Thyroid gland (tissue), 4 donors: ENCODE measurements around the gene KCNA4. TPM values are rescaled to one million over a fixed set of nuclear protein-coding genes. Genes with fewer than 3 reads are reported as not detected.

ENCODE experiments used
- DNase-seq, 2 donors: peaks; one replicate each; pipeline ENCODE4 v3.0.0-alpha.2; 2019
- H3K27ac ChIP-seq, 3 donors: fragments of 200-600 bp; sonication (generic); 1 replicate in 2 of 3; 2 replicates in 1 of 3; pipeline ENCODE4 v1.5.1; 2016 to 2019; ENCODE audit warnings: mild to moderate bottlenecking in 1 of 3, moderate library complexity in 1 of 3
- H3K27me3 ChIP-seq: fragments of 200-600 bp; sonication (generic); one replicate; pipeline ENCODE4 v1.5.1; 2019
- H3K36me3 ChIP-seq, 2 donors: fragments of 200-600 bp; sonication (generic); one replicate each; pipeline ENCODE4 v1.5.1; 2016 to 2019
- H3K4me1 ChIP-seq, 2 donors: fragments of 200-600 bp; sonication (generic); one replicate each; pipeline ENCODE4 v1.5.1; 2017 to 2019
- H3K4me3 ChIP-seq, 3 donors: fragments of 200-600 bp; sonication (generic); replicated peaks in 1 of 3; 1 replicate in 2 of 3; 2 replicates in 1 of 3; pipeline ENCODE4 v1.5.1; 2016; ENCODE audit warnings: mild to moderate bottlenecking in 1 of 3
- H3K9me3 ChIP-seq: fragments of 200-600 bp; sonication (generic); one replicate; pipeline ENCODE4 v1.5.1; 2017
- CTCF ChIP-seq, 6 experiments: fragments of 200-600 bp in 3 of 6; fragments of 450-650 bp in 3 of 6; sonication (generic) in 3 of 6; IDR thresholded peaks; one replicate each; pipeline ENCODE4 v1.5.1; 2016 to 2019; ENCODE audit warnings: antibody characterized with exemption in 6 of 6, mild to moderate bottlenecking in 2 of 6, inconsistent platforms in 1 of 6, moderate library complexity in 1 of 6
- POLR2A ChIP-seq, 2 donors: fragments of 450-650 bp; IDR thresholded peaks; one replicate each; pipeline ENCODE4 v1.6.1; 2017; ENCODE audit warnings: antibody characterized with exemption in 2 of 2, mild to moderate bottlenecking in 2 of 2, moderate library complexity in 1 of 2
- WGBS, 2 donors: methylation state at CpG; one replicate each; pipeline ENCODE4 v1.1.5; 2017; 5-methylcytosine and 5-hydroxymethylcytosine counted together
- intact Hi-C: fragments of 100-400 bp; cut with DNase I; formaldehyde crosslinking; loops from one replicate; pipeline ENCODE4 v1.15.1; 2023
- total RNA-seq, 4 donors: library from RNA; depleted of rRNA; stranded (reverse); fragments of >200 nt; gene quantifications; one replicate each; pipeline ENCODE4 v1.2.3, GENCODE V29; 2016

The KCNA4 gene
- total RNA-seq, 4 donors from 2014 or later: 0.20 TPM; not detected in 3

GRCh38 chr11:30015725-30016412, 961 bp downstream of the KCNA4 start:
- no peak overlapping the region for H3K27ac ChIP-seq
- H3K9me3 ChIP-seq: no peaks in the 10 kb centered on the region
- intact Hi-C loops: no loop called here
- TF ChIP-seq CTCF (IDR thresholded peaks at IDR 0.05): no peak
- no peak for TF ChIP-seq POLR2A (IDR thresholded peaks at IDR 0.05)
- no peak for DNase-seq
- 2 to 4% methylated on average over 30 to 32 of the region's 32 CpGs for WGBS, 2 donors
- H3K4me1 ChIP-seq: peaks cover 0 to 10% of the 10 kb centered on the region in 2 donors
- H3K36me3 ChIP-seq: no peaks in the 10 kb centered on the region
- H3K4me3 ChIP-seq: no peak overlapping the region
- H3K27me3 ChIP-seq: peaks cover 4% of the 10 kb centered on the region

GRCh38 chr11:30012346-30012745, 4.5 kb downstream of the KCNA4 start:
- intact Hi-C loops: no loop called here

GRCh38 chr11:30009060-30009459, 7.8 kb downstream of the KCNA4 start:
- no peak for DNase-seq
- Histone ChIP-seq H3K4me1 (no peaks in the 10 kb centered on the region), H3K27me3 (no peaks in the 10 kb centered on the region), H3K27ac (no peak overlapping the region), H3K4me3 (no peak overlapping the region), H3K36me3 (no peaks in the 10 kb centered on the region), H3K9me3 (no peaks in the 10 kb centered on the region)
- TF ChIP-seq POLR2A (IDR thresholded peaks at IDR 0.05) (no peak), CTCF (IDR thresholded peaks at IDR 0.05) (no peak)
- 89 to 92% methylated on average over 3 of the region's 3 CpGs for WGBS, 2 donors
- intact Hi-C loops: no loop called here

More at GRCh38 chr11:30012346-30012745, 4.5 kb downstream of the KCNA4 start:
- Histone ChIP-seq H3K27ac (no peak overlapping the region), H3K4me3 (no peak overlapping the region), H3K4me1 (peaks cover 0 to 8% of the 10 kb centered on the region in 2 donors), H3K36me3 (no peaks in the 10 kb centered on the region), H3K9me3 (no peaks in the 10 kb centered on the region), H3K27me3 (peaks cover 1% of the 10 kb centered on the region)
- 95% methylated on average over 15 of the region's 15 CpGs for WGBS, 2 donors
- no peak for DNase-seq
- TF ChIP-seq POLR2A (IDR thresholded peaks at IDR 0.05): no peak
- TF ChIP-seq CTCF (IDR thresholded peaks at IDR 0.05): no peak

GRCh38 chr11:30006876-30007275, 10.0 kb downstream of the KCNA4 start:
- DNase-seq: no peak
- no peaks in the 10 kb centered on the region for H3K9me3 ChIP-seq
- no peak overlapping the region for H3K27ac ChIP-seq
- no peak overlapping the region for H3K4me3 ChIP-seq
- TF ChIP-seq POLR2A (IDR thresholded peaks at IDR 0.05): no peak
- no peak for TF ChIP-seq CTCF (IDR thresholded peaks at IDR 0.05)
- H3K36me3 ChIP-seq: no peaks in the 10 kb centered on the region
- 81 to 83% methylated on average over 4 of the region's 4 CpGs for WGBS, 2 donors
- no peaks in the 10 kb centered on the region for H3K27me3 ChIP-seq
- H3K4me1 ChIP-seq: no peaks in the 10 kb centered on the region
- intact Hi-C loops: no loop called here

GRCh38 chr11:30002157-30002785, 14.6 kb downstream of the KCNA4 start:
- Histone ChIP-seq H3K4me1 (no peaks in the 10 kb centered on the region), H3K4me3 (no peak overlapping the region), H3K36me3 (no peaks in the 10 kb centered on the region), H3K9me3 (no peaks in the 10 kb centered on the region), H3K27ac (no peak overlapping the region), H3K27me3 (no peaks in the 10 kb centered on the region)
- intact Hi-C loops: no loop called here
- TF ChIP-seq CTCF (IDR thresholded peaks at IDR 0.05) (no peak), POLR2A (IDR thresholded peaks at IDR 0.05) (no peak)
- 33 to 34% methylated on average over 4 of the region's 4 CpGs for WGBS, 2 donors
- no peak for DNase-seq
